ENCODE data around the gene TMEM201.

Gene TMEM201

GRCh38 chr1:9600861-9601834 lies 12.4 kb downstream of the TMEM201 start:
- no peak for DNase-seq

- no peak for DNase-seq
Observed at GRCh38 chr1:9601942-9602793, 13.5 kb downstream of the TMEM201 start.

GRCh38 chr1:9602794-9603167 lies 14.1 kb downstream of the TMEM201 start:
- DNase-seq: no peak

DNA sequence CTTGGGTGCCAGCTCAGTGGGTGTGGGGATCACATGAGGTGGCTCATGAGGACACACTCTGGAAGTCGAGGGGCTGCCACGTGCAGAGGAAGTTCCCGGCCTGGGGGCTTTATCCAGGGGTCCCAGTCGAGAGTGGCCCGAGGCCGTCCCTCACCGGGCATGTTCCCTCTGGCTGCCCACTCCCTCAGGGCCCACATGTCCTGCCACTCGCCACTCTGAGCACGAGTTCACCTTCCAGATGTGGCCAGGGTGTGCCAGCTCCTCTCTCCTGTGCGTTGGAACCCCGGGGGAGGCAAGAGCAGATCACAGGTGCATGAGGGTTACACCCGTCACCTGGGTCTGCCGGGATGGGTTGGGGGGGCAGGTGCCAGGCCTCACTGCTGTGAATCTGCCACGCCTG lies 14.6 kb downstream of the TMEM201 start:
- no peak for DNase-seq

GRCh38 chr1:9603766-9604753 lies 15.3 kb downstream of the TMEM201 start:
- no peak for DNase-seq

DNA sequence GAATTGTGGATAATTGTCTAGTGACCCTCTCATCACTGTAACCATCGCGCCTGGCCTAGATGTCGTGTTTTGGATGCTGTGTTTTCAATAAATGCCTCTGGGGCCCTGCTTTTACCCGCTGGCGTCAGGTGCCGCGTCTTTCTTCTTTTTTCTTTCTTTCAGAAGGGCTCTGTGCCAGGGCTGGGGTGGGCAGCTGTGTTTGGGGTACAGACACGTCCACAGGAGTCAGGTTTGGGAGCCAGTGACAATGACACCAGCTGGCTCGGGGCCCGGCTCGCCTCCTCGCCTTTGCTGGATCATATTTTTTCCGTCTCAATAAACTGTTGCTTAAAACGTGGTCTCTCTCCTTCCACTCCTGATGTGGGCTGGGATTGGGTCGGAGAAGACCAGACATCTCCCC lies 16.1 kb downstream of the TMEM201 start:
- DNase-seq: no peak

- no peak for DNase-seq
Observed at GRCh38 chr1:9605946-9606455, 17.3 kb downstream of the TMEM201 start.

DNA sequence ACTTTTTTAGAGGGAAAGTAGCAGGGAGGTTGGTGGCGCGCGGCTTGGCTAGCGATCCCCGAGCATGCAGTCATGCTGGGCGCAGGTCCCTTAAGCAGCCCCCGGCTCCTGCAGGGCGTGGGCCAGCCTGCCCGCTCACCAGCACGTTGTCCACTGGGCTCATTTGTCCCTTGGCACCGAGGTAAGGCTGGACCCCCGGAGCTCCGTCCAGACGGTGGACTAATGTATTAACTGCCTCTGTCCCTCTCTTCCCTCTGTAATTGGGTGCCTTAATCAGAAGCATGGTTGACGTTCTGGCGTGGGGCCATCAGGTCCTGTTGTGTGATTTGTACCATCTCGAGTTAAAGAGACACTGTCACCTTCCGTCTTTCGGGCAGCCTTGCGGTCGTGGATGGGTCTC lies 17.7 kb downstream of the TMEM201 start:
- no peak for DNase-seq

GRCh38 chr1:9606948-9607347 lies 18.2 kb downstream of the TMEM201 start:
- DNase-seq: no peak

GRCh38 chr1:9607352-9607751 lies 18.6 kb downstream of the TMEM201 start:
- DNase-seq: no peak

DNA sequence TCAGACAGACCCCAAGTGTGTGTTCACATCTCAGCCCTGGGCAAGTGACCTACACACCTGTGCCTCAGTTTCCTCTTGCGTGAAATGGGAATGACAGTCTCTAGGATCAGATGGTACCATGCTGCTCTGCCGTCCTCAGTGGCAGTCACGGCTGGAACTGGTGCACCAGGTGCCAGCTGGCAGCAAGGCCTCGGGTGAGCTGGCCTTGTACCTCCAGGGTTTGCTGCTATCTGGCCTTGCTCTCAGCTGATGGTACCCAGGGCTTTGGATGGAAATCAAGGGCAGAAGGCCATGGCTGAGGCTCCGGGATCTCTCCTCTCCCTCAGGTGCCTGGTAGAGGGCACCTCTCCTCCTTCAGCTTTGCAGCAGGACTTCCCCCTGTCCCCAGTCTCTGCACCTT lies 21.3 kb downstream of the TMEM201 start:
- DNase-seq: no peak

DNA sequence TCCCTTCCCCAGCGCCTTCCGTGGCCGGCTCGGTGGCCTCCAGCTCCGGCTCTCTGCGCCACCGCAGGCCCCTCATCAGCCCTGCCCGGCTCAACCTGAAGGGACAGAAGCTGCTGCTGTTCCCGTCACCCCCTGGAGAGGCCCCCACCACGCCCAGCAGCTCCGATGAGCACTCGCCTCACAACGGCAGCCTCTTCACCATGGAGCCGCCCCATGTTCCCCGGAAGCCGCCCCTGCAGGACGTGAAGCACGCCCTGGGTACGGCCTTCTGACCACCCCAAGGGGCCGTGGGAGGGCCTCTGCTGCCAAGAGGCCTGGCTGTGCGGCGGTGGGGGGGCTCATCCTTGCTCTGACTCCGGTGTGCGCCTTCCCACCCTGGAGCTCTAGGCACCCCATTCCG lies 21.8 kb downstream of the TMEM201 start:
- DNase-seq: no peak

GRCh38 chr1:9611716-9612115 lies 23.0 kb downstream of the TMEM201 start:
- no peak for DNase-seq

DNA sequence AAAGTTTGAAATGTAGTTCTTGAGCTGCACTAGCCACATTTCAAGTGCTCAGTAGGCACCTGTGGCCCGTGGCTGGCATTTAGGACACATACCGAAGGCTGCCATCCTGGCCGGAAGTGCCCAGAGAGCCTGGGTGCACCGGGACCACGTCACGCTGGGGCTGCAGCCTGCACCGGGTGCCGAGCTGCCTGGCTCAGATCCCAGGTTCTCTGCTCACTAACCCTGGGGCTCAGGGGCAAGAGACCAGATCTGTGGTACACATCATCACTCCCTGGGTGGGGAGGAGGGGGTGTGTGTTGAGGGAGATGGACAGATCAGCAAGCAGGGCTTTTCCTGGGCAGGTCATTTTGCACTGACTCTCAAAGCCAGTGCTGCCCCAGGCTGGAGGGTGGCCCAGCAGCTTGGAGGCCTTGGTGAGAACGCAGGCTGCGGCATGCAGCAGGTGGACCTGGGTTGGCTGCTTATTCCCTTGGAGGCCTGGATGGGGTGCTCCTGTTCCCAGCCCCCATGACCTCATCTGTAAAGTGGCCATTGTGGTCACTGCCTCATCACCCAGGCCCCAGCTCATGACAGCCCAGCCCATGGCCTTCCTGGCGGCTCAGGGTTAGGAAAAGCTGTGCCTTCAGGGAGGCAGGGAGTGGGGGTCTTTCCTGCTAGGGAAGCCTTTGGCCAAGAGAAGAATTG lies 23.6 kb downstream of the TMEM201 start:
- no peak for DNase-seq

DNA sequence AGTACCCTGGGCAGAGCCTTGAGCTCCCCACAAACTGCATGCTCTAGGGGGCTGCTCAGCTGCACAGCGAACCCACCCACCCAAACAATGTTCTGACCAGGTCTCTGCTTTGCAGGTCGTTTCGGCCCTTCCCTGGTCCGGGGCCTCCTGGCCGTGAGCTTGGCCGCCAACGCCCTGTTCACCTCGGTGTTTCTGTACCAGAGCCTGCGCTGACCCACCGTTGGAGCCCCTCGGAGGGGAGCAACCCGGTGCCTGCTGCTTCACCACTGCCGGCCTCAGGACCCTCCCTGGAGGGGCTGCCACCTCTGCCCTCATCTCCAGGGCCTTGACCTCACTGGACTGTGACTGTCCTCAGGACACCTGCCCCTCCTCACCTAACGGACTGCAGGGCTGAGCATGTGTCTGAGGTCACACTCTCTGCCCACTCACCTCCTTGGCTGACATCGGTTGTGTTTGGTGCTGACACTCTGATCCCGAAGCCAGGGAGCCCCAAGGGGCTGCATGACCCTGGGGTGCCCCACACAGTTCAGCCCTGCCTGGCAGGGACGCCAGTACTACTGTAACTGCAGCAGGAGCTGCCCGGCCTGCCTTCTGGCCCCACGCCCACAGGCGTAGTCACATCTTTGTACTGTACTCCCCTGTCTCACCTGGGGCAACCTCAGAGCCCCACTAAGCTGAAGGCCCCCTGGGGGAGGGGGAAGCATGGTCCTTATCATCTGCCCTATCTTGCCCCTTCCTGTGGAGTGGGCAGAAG lies 24.3 kb downstream of the TMEM201 start:
- DNase-seq: no peak

- DNase-seq: no peak
Observed at GRCh38 chr1:9613625-9614299, 25.1 kb downstream of the TMEM201 start.

GRCh38 chr1:9615316-9616063 lies 26.8 kb downstream of the TMEM201 start:
- DNase-seq: no peak

- DNase-seq: no peak
Observed at GRCh38 chr1:9618909-9619679, 30.4 kb downstream of the TMEM201 start.

- DNase-seq: no peak
Observed at GRCh38 chr1:9621032-9621431, 32.3 kb downstream of the TMEM201 start.

Data from cortex of kidney (tissue), 1 donor.